Measurements from ENCODE around the gene SPEF1.

The SPEF1 gene

GRCh38 chr20:3729378-3729777 lies 51.9 kb downstream of the SPEF1 start:
- no peak for DNase-seq

- DNase-seq, result no peak
Observed at GRCh38 chr20:3728876-3729275, 52.4 kb downstream of the SPEF1 start.

GRCh38 chr20:3728354-3728753 lies 52.9 kb downstream of the SPEF1 start:
- DNase-seq, result no peak
